Measurements from ENCODE around the gene PWWP2A. TPM values are rescaled to one million over a fixed set of nuclear protein-coding genes. Genes with fewer than 3 reads are reported as not detected.

The PWWP2A gene
- total and polyA plus RNA-seq, 10 of the 15 experiments (the other 5 are each of a cell fraction or from before 2014, with no cell fraction given), result 5.7 to 26.1 (median 17.7) TPM

DNA sequence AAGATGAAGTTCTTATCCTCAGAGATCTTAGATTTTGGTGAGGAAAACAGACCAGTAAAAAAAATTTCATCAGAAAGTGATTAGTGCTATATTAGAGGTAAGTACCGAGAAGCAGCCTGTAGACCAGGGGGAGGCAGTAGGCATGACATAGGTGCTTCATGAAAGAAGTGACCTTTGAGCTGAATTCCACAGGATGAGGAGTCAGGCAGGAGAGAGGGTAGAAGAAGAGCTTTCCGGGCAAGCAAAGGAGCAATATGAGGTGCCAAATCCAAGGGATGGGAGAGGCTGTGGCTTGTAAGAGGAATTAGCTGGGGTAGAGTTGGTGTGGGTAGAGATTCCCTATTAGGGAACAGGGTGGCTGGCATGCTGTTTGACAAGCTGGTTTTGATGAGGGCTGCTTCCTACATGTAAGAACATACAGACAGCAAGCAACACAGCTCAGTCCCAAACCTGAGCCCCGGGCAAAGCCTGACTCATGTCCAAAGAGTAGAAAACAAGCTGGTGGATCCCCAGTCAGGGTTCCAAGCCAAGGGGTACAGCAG lies 48.4 kb upstream of the PWWP2A start:
- ChIA-PET SMC1A (ENCODE audit: uncharacterized antibody, unreplicated experiment) (interaction anchor here (0.7 kb wide), 1 partner anchor 75 kb away, joined by 4 read pairs; no protein-coding TSS in a partner anchor), RAD21 (ENCODE audit: unreplicated experiment) (no interaction called here), POLR2A (no interaction called here), CTCF (interaction anchor here (0.9 to 1.8 kb wide), 3 partner anchors 9 to 178 kb away, joined by 3 to 4 read pairs (median 4); no protein-coding TSS in a partner anchor)
- no peak overlapping the region for H3K4me3 ChIP-seq
- no peaks in the 10 kb centered on the region for H4K20me1 ChIP-seq (ENCODE audit: control insufficient read depth, insufficient read depth)
- no peaks in the 10 kb centered on the region for H3K79me2 ChIP-seq (ENCODE audit: control insufficient read depth, insufficient read depth, low read length)
- DNase-seq (ENCODE audit: low read depth, low spot score), result no peak
- no TSS peak for BruUV-seq (replicated peaks)
- intact Hi-C loops (cut with micrococcal nuclease; ENCODE audit: unreplicated experiment) (no loop called here), in situ Hi-C loops (cut with MboI) (no loop called here)
- H3K36me3 ChIP-seq (ENCODE audit: control insufficient read depth in 2 of 2, insufficient read depth in 2 of 2, low read length in 1 of 2), result no peaks in the 10 kb centered on the region
- peaks cover 3% of the 10 kb centered on the region; the same call in 1 of the 2 replicates for H3K4me1 ChIP-seq (ENCODE audit: control insufficient read depth, insufficient read depth, low read length)
- H3K9me3 ChIP-seq (replicated peaks; ENCODE audit: control insufficient read depth, insufficient read depth, low read length), result no peaks in the 10 kb centered on the region
- H2AFZ ChIP-seq (ENCODE audit: control insufficient read depth, low read depth, low read length), result no peak overlapping the region
- TF ChIP-seq CREM (IDR thresholded peaks at IDR 0.05; ENCODE audit: low read depth), result no peak
- TF ChIP-seq, protein P1, sequence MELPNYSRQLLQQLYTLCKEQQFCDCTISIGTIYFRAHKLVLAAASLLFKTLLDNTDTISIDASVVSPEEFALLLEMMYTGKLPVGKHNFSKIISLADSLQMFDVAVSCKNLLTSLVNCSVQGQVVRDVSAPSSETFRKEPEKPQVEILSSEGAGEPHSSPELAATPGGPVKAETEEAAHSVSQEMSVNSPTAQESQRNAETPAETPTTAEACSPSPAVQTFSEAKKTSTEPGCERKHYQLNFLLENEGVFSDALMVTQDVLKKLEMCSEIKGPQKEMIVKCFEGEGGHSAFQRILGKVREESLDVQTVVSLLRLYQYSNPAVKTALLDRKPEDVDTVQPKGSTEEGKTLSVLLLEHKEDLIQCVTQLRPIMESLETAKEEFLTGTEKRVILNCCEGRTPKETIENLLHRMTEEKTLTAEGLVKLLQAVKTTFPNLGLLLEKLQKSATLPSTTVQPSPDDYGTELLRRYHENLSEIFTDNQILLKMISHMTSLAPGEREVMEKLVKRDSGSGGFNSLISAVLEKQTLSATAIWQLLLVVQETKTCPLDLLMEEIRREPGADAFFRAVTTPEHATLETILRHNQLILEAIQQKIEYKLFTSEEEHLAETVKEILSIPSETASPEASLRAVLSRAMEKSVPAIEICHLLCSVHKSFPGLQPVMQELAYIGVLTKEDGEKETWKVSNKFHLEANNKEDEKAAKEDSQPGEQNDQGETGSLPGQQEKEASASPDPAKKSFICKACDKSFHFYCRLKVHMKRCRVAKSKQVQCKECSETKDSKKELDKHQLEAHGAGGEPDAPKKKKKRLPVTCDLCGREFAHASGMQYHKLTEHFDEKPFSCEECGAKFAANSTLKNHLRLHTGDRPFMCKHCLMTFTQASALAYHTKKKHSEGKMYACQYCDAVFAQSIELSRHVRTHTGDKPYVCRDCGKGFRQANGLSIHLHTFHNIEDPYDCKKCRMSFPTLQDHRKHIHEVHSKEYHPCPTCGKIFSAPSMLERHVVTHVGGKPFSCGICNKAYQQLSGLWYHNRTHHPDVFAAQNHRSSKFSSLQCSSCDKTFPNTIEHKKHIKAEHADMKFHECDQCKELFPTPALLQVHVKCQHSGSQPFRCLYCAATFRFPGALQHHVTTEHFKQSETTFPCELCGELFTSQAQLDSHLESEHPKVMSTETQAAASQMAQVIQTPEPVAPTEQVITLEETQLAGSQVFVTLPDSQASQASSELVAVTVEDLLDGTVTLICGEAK (IDR thresholded peaks at IDR 0.05; ENCODE audit: borderline replicate concordance), result no peak
- H3K27me3 ChIP-seq (replicated peaks in 1 of 2; ENCODE audit: control insufficient read depth in 2 of 2, insufficient read depth in 2 of 2, low read length in 1 of 2), result no peaks in the 10 kb centered on the region
- H3K9ac ChIP-seq (ENCODE audit: control insufficient read depth, insufficient read depth, low read length), result no peak overlapping the region
- ATAC-seq, result no peak
- H3K4me2 ChIP-seq (ENCODE audit: control insufficient read depth, insufficient read depth), result no peak overlapping the region
- FAIRE-seq, result no peak
- WGBS (ENCODE audit: insufficient coverage, insufficient replicate concordance, low lambda C conversion rate, missing lambda C conversion rate), result 54% methylated on average over 3 of the region's 3 CpGs
- no peak overlapping the region for H3K27ac ChIP-seq (ENCODE audit: control insufficient read depth, insufficient read depth)

Measured in GM12878 (cell line).